K562 (cell line): ENCODE measurements around the gene AANAT. TPM values are rescaled to one million over a fixed set of nuclear protein-coding genes. Genes with fewer than 3 reads are reported as not detected.
A peak's percentile ranks its signal among the peaks of the same experiment; 100 is the strongest.

Source experiments
- CBFA2T2 ChIP-seq: fragments of 450-650 bp; conservative IDR thresholded peaks from 2 replicates; pipeline ENCODE4 v1.6.1; 2017; ENCODE audit warnings: mild to moderate bottlenecking
- CCNT2 ChIP-seq: IDR thresholded peaks from 2 replicates; pipeline ENCODE4 v1.6.1; 2011; ENCODE audit warnings: borderline replicate concordance, low read depth, mild to moderate bottlenecking, moderate library complexity, mixed read lengths, low read length; ENCODE audit not compliant: insufficient read length; ENCODE audit errors: extremely low read depth
- CREB1 ChIP-seq, 2 experiments: sonication (generic) in 1 of 2; formaldehyde crosslinking in 1 of 2; IDR thresholded peaks; 2 replicates each; pipeline versions ENCODE4 v1.6.1 to v1.8.0; 2012 to 2022; ENCODE audit warnings: inconsistent platforms in 1 of 2, mild to moderate bottlenecking in 1 of 2, missing genetic modification reagents in 1 of 2, moderate library complexity in 1 of 2
- FOXK1 ChIP-seq: sonication (generic); formaldehyde crosslinking; IDR thresholded peaks from 2 replicates; pipeline ENCODE4 v1.8.0; 2022; ENCODE audit warnings: missing genetic modification reagents, mild to moderate bottlenecking, borderline replicate concordance
- GABPB2 ChIP-seq: fragments of 250-450 bp; sonication (Bioruptor Pico); conservative IDR thresholded peaks from 2 replicates; pipeline ENCODE4 v1.5.1; 2021; ENCODE audit warnings: mild to moderate bottlenecking
- KAT7 ChIP-seq: sonication (generic); formaldehyde crosslinking; IDR thresholded peaks from 2 replicates; pipeline ENCODE4 v1.8.0; 2022; ENCODE audit warnings: missing genetic modification reagents, mild to moderate bottlenecking, borderline replicate concordance
- LEF1 ChIP-seq: fragments of 450-650 bp; IDR thresholded peaks from 2 replicates; pipeline ENCODE4 v1.6.1; 2016; ENCODE audit warnings: mild to moderate bottlenecking
- RAD51 ChIP-seq: fragments of 450-650 bp; IDR thresholded peaks from 2 replicates; pipeline ENCODE4 v1.7.1; 2016; ENCODE audit warnings: low read depth, mild to moderate bottlenecking, borderline replicate concordance
- SETDB1 ChIP-seq: IDR thresholded peaks from one replicate; pipeline ENCODE4 v1.6.1; 2012; ENCODE audit warnings: low read length, control low read depth, inconsistent platforms
- SRSF7 ChIP-seq: fragments of 200-400 bp; formaldehyde crosslinking; optimal IDR thresholded peaks from 2 replicates; pipeline ENCODE3; 2017; ENCODE audit warnings: mild to moderate bottlenecking, low read depth, low read length
- TAF1 ChIP-seq: IDR thresholded peaks from 2 replicates; pipeline ENCODE4 v1.6.1; 2011; ENCODE audit warnings: mild to moderate bottlenecking, low read length, moderate library complexity; ENCODE audit not compliant: insufficient read depth, control insufficient read depth, severe bottlenecking; ENCODE audit errors: extremely low read depth
- ZEB2 ChIP-seq: fragments of 450-650 bp; IDR thresholded peaks from 2 replicates; pipeline ENCODE4 v1.6.1; 2016
- ZNF507 ChIP-seq: conservative IDR thresholded peaks from 2 replicates; pipeline ENCODE4 v1.6.1; 2017; ENCODE audit warnings: missing genetic modification characterization, missing compliant biosample characterization
- ZNF699 ChIP-seq: fragments of 250-450 bp; sonication (Bioruptor Pico); IDR thresholded peaks from 2 replicates; pipeline ENCODE4 v1.8.0; 2021; ENCODE audit warnings: mild to moderate bottlenecking, moderate library complexity; ENCODE audit not compliant: insufficient replicate concordance
- polyA plus RNA-seq, 8 experiments: library from polyadenylated mRNA; depleted of rRNA in 4 of 8; stranded (reverse) in 5 of 8; unstranded in 3 of 8; fragments of >200 nt; fragmentation: Nextera tagmentation in 2 of 8; fragmentation: Illumina TruSeq in 1 of 8; extraction: Ambion mirVana in 2 of 8; extraction: Trizol in 1 of 8; gene quantifications; 2 replicates each; pipeline versions ENCODE4 v1.2.1 to v1.2.3, GENCODE V29; 2011 to 2014; ENCODE audit warnings: inconsistent platforms in 1 of 8, missing spikeins in 1 of 8
- total RNA-seq, 7 experiments: library from RNA; depleted of rRNA in 6 of 7; stranded (reverse); fragments of >200 nt in 6 of 7; fragmentation: Illumina TruSeq in 2 of 7; extraction: Trizol in 2 of 7; gene quantifications; 2 replicates each; pipeline versions ENCODE4 v1.2.1 to v1.2.3, GENCODE V29; 2011 to 2021; ENCODE audit warnings: low replicate concordance in 1 of 7
- TF ChIP-seq, protein P1 (sequence below): IDR thresholded peaks from 3 replicates; pipeline ENCODE4 v1.6.1; 2011; ENCODE audit warnings: borderline replicate concordance, mild to moderate bottlenecking, moderate library complexity; ENCODE audit not compliant: insufficient read length; ENCODE audit errors: extremely low read depth
- TF ChIP-seq, protein P2 (sequence below): fragments of 450-650 bp; conservative IDR thresholded peaks from 2 replicates; pipeline ENCODE4 v1.6.1; 2016; ENCODE audit warnings: missing genetic modification characterization, low read depth, mild to moderate bottlenecking, missing compliant biosample characterization, moderate library complexity
- TF ChIP-seq, protein P3 (sequence below): sonication (generic); formaldehyde crosslinking; IDR thresholded peaks from 2 replicates; pipeline ENCODE4 v1.8.0; 2022; ENCODE audit warnings: mild to moderate bottlenecking, low read depth, missing genetic modification reagents
- TF ChIP-seq, protein P4 (sequence below): fragments of 450-650 bp; IDR thresholded peaks from 2 replicates; pipeline ENCODE4 v1.6.1; 2016; ENCODE audit warnings: mild to moderate bottlenecking

Gene AANAT
- total and polyA plus RNA-seq, 9 of the 15 experiments (the other 6 are each of a cell fraction or from before 2014, with no cell fraction given) = not detected

DNA sequence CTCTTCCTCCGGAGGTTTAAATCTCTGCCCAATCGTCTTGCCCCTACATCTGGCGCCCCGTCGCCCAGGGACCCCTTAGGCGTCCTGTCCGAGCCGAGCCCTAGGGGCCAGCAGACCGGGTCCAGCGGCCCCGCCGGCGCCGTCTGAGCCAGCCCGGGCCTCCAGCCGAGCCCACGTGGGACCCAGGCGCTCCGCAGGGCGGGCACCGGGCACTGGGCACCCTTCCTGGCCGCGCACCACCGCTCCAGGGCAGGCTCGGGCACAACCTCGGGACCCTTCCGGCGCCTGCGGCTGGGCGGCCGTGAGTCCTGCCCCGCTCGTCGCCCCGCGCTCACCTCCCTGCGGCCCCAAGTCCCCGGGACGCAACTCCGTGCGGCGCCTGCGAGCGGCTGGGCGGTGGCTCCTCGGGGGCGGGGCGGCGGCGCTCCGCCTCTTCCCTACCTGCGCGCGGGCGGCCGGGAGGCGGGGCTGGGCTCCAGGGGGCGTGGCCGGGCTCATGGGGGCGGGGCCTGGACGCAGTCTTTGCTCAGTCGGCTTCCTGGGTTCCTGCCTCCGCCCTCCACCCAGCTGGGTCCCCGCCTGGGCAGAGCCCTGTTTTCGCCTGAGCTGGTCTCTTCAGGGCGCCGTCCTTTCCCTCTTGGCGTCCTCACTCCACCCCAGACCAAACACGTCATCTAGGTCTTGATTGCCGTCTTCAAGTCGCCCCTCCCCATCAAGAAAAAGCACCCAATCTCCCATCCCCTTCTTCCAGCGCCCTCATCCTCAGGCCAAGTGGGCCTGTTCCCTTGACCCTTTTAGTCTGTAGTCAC lies 33.8 kb downstream of the AANAT start, which contains the start of gene RHBDF2 (continued):
- TF ChIP-seq ZNF699 (CRISPR knock-in tag) = no peak
- no peak for TF ChIP-seq RAD51
- no peak for TF ChIP-seq SRSF7
- TF ChIP-seq SETDB1 = no peak
- TF ChIP-seq TAF1 = peak; percentile 22
- TF ChIP-seq KAT7 (CRISPR knock-in tag) = no peak
- TF ChIP-seq FOXK1 (CRISPR knock-in tag) = no peak
- TF ChIP-seq, protein P1, sequence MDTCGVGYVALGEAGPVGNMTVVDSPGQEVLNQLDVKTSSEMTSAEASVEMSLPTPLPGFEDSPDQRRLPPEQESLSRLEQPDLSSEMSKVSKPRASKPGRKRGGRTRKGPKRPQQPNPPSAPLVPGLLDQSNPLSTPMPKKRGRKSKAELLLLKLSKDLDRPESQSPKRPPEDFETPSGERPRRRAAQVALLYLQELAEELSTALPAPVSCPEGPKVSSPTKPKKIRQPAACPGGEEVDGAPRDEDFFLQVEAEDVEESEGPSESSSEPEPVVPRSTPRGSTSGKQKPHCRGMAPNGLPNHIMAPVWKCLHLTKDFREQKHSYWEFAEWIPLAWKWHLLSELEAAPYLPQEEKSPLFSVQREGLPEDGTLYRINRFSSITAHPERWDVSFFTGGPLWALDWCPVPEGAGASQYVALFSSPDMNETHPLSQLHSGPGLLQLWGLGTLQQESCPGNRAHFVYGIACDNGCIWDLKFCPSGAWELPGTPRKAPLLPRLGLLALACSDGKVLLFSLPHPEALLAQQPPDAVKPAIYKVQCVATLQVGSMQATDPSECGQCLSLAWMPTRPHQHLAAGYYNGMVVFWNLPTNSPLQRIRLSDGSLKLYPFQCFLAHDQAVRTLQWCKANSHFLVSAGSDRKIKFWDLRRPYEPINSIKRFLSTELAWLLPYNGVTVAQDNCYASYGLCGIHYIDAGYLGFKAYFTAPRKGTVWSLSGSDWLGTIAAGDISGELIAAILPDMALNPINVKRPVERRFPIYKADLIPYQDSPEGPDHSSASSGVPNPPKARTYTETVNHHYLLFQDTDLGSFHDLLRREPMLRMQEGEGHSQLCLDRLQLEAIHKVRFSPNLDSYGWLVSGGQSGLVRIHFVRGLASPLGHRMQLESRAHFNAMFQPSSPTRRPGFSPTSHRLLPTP = no peak
- TF ChIP-seq CREB1 (IDR thresholded peaks at IDR 0.05) = no peak
- TF ChIP-seq CREB1 (CRISPR knock-in tag; IDR thresholded peaks at IDR 0.05) = no peak
- no peak for TF ChIP-seq ZNF507
- no peak for TF ChIP-seq CBFA2T2
- TF ChIP-seq ZEB2 = no peak
- TF ChIP-seq, protein P2, sequence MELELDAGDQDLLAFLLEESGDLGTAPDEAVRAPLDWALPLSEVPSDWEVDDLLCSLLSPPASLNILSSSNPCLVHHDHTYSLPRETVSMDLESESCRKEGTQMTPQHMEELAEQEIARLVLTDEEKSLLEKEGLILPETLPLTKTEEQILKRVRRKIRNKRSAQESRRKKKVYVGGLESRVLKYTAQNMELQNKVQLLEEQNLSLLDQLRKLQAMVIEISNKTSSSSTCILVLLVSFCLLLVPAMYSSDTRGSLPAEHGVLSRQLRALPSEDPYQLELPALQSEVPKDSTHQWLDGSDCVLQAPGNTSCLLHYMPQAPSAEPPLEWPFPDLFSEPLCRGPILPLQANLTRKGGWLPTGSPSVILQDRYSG = no peak
- no peak for TF ChIP-seq GABPB2
- TF ChIP-seq LEF1 = no peak
- peak; percentile 65 for TF ChIP-seq CCNT2
- TF ChIP-seq, protein P3, sequence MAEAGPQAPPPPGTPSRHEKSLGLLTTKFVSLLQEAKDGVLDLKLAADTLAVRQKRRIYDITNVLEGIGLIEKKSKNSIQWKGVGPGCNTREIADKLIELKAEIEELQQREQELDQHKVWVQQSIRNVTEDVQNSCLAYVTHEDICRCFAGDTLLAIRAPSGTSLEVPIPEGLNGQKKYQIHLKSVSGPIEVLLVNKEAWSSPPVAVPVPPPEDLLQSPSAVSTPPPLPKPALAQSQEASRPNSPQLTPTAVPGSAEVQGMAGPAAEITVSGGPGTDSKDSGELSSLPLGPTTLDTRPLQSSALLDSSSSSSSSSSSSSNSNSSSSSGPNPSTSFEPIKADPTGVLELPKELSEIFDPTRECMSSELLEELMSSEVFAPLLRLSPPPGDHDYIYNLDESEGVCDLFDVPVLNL (CRISPR knock-in tag) = no peak
- TF ChIP-seq, protein P4, sequence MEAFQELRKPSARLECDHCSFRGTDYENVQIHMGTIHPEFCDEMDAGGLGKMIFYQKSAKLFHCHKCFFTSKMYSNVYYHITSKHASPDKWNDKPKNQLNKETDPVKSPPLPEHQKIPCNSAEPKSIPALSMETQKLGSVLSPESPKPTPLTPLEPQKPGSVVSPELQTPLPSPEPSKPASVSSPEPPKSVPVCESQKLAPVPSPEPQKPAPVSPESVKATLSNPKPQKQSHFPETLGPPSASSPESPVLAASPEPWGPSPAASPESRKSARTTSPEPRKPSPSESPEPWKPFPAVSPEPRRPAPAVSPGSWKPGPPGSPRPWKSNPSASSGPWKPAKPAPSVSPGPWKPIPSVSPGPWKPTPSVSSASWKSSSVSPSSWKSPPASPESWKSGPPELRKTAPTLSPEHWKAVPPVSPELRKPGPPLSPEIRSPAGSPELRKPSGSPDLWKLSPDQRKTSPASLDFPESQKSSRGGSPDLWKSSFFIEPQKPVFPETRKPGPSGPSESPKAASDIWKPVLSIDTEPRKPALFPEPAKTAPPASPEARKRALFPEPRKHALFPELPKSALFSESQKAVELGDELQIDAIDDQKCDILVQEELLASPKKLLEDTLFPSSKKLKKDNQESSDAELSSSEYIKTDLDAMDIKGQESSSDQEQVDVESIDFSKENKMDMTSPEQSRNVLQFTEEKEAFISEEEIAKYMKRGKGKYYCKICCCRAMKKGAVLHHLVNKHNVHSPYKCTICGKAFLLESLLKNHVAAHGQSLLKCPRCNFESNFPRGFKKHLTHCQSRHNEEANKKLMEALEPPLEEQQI = no peak
